ENCODE measurements around the gene SEPTIN5. TPM values are rescaled to one million over a fixed set of nuclear protein-coding genes. Genes with fewer than 3 reads are reported as not detected.

The SEPTIN5 gene
- total and polyA plus RNA-seq, 9 of the 15 experiments (the other 6 are each of a cell fraction or from before 2014, with no cell fraction given) = 0.03 to 195 (median 119) TPM

GRCh38 chr22:19764299-19764593, 49.9 kb downstream of the SEPTIN5 start:
- Histone ChIP-seq H3K4me1 (replicated peaks in 1 of 2; ENCODE audit: control insufficient read depth in 2 of 2, insufficient read depth in 2 of 2, low read length in 2 of 2) (peaks cover 12 to 92% of the 10 kb centered on the region in 2 experiments; a peak in 3 of 5 replicates), H3K4me2 (ENCODE audit: insufficient read depth, low read length) (no peak overlapping the region), H3K9ac (ENCODE audit: insufficient read depth in 1 of 2, low read depth in 2 of 2, low read length in 2 of 2) (0 out of 4 replicates have a peak overlapping the region, but pooled peaks of 1 of the 2 experiments have one; percentile 2), H3K79me2 (ENCODE audit: control insufficient read depth, insufficient read depth, low read length) (peaks cover 25% of the 10 kb centered on the region), H3K9me1 (ENCODE audit: control insufficient read depth, insufficient read depth, low read length) (peaks cover 9% of the 10 kb centered on the region), H3K4me3 (no peak overlapping the region), H3K27ac (ENCODE audit: extremely low read depth, low read depth, low read length) (no peak overlapping the region), H3K36me3 (ENCODE audit: control insufficient read depth, insufficient read depth, low read length) (peaks cover 8% of the 10 kb centered on the region; the same call in 1 of the 3 replicates), H2AFZ (ENCODE audit: low read depth, low read length) (no peak overlapping the region), H3K9me3 (replicated peaks; ENCODE audit: control insufficient read depth, insufficient read depth, low read depth, low read length) (no peaks in the 10 kb centered on the region), H3K27me3 (ENCODE audit: control insufficient read depth in 2 of 2, insufficient read depth in 2 of 2, low read length in 2 of 2) (peaks cover 5 to 11% of the 10 kb centered on the region in 2 experiments; a peak in 4 of 5 replicates), H4K20me1 (replicated peaks; ENCODE audit: control insufficient read depth, insufficient read depth, low read length) (no peaks in the 10 kb centered on the region)
- ATAC-seq (no peak), DNase-seq (ENCODE audit: extremely low read depth in 1 of 4, low spot score in 3 of 4) (no peak), FAIRE-seq (no peak)
- POLR2A ChIA-PET = interaction anchor here (0.7 to 6.7 kb wide), 13 partner anchors 9 to 553 kb away, joined by 3 to 78 read pairs (median 4); no protein-coding TSS in a partner anchor
- 79% methylated on average over 17 of the region's 17 CpGs for WGBS (ENCODE audit: insufficient coverage, low coverage, missing lambda C conversion rate)
- intact Hi-C loops (cut with micrococcal nuclease) = no loop called here
- in situ Hi-C loops (cut with MboI) = no loop called here
- no TSS peak for BruUV-seq (replicated peaks)
- CTCF ChIA-PET (ENCODE audit: low intra/inter-chr PET ratio) = no interaction called here
- TF ChIP-seq, protein P1, sequence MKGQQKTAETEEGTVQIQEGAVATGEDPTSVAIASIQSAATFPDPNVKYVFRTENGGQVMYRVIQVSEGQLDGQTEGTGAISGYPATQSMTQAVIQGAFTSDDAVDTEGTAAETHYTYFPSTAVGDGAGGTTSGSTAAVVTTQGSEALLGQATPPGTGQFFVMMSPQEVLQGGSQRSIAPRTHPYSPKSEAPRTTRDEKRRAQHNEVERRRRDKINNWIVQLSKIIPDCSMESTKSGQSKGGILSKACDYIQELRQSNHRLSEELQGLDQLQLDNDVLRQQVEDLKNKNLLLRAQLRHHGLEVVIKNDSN (CRISPR knock-in tag; IDR thresholded peaks at IDR 0.05) = no peak
- TF ChIP-seq POLR2G (IDR thresholded peaks at IDR 0.05; ENCODE audit: low read depth, low read length) = 0 out of 2 replicates have a peak, but pooled peaks have one; percentile 1
- no peak for TF ChIP-seq SLC30A9 (CRISPR knock-in tag; IDR thresholded peaks at IDR 0.05)
- TF ChIP-seq HMGN3 (IDR thresholded peaks at IDR 0.05; ENCODE audit: borderline replicate concordance, extremely low read depth, insufficient read length, low read depth, low read length) = peak; percentile 36
- TF ChIP-seq PHB (CRISPR knock-in tag; IDR thresholded peaks at IDR 0.05) = 0 out of 2 replicates have a peak, but pooled peaks have one; percentile 22
- peak; percentile 39 for TF ChIP-seq KDM5B (IDR thresholded peaks at IDR 0.05; ENCODE audit: insufficient replicate concordance, low read depth, low read length)
- TF ChIP-seq, protein P2, sequence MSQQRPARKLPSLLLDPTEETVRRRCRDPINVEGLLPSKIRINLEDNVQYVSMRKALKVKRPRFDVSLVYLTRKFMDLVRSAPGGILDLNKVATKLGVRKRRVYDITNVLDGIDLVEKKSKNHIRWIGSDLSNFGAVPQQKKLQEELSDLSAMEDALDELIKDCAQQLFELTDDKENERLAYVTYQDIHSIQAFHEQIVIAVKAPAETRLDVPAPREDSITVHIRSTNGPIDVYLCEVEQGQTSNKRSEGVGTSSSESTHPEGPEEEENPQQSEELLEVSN (IDR thresholded peaks at IDR 0.05; ENCODE audit: borderline replicate concordance in 1 of 2, extremely low read depth in 1 of 2, insufficient read depth in 1 of 2, insufficient read length in 1 of 2, low read depth in 1 of 2, low read length in 1 of 2, poor library complexity in 1 of 2, severe bottlenecking in 1 of 2) = peak in 1 of 2 experiments; percentile 8
- TF ChIP-seq PHB2 (IDR thresholded peaks at IDR 0.05; ENCODE audit: low read depth) = no peak
- TF ChIP-seq, protein P3, sequence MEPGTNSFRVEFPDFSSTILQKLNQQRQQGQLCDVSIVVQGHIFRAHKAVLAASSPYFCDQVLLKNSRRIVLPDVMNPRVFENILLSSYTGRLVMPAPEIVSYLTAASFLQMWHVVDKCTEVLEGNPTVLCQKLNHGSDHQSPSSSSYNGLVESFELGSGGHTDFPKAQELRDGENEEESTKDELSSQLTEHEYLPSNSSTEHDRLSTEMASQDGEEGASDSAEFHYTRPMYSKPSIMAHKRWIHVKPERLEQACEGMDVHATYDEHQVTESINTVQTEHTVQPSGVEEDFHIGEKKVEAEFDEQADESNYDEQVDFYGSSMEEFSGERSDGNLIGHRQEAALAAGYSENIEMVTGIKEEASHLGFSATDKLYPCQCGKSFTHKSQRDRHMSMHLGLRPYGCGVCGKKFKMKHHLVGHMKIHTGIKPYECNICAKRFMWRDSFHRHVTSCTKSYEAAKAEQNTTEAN (CRISPR knock-in tag; IDR thresholded peaks at IDR 0.05) = no peak
- 0 out of 2 replicates have a peak, but pooled peaks have one; percentile 72 for TF ChIP-seq RBM14 (IDR thresholded peaks at IDR 0.05; ENCODE audit: borderline replicate concordance, insufficient read depth, low read depth, low read length)
- no peak for TF ChIP-seq ZNF124 (CRISPR knock-in tag; IDR thresholded peaks at IDR 0.05)
- TF ChIP-seq SETDB1 (IDR thresholded peaks at IDR 0.05; ENCODE audit: low read length) = peak; percentile 11
